SK-N-SH (cell line): ENCODE results near the gene SKA1. TPM values are rescaled to one million over a fixed set of nuclear protein-coding genes. Genes with fewer than 3 reads are reported as not detected.
A peak's percentile ranks its signal among the peaks of the same experiment; 100 is the strongest.

Experiments used
- CTCF ChIA-PET: fragments of 300-600, 350-600 bp; formaldehyde crosslinking; extraction: SDS; loops from one replicate; lab custom pipeline; 2021; lab: Yijun Ruan, JAX
- POLR2A ChIA-PET: fragments of 350-600 bp; sonication (Branson Sonifier 250); formaldehyde crosslinking; extraction: SDS; loops from one replicate; lab custom pipeline; 2020; ENCODE audit warnings: antibody characterized with exemption, inconsistent platforms; lab: Yijun Ruan, JAX
- DNase-seq: peaks from one replicate; pipeline ENCODE4 v3.0.0; 2012
- H2AFZ ChIP-seq: fragments of 200-600 bp; sonication (generic); 2 replicates; pipeline ENCODE4 v1.8.1; 2016; ENCODE audit warnings: antibody characterized with exemption, mild to moderate bottlenecking, low read depth
- H3F3A ChIP-seq: fragments of 200-600 bp; sonication (generic); replicated peaks from 2 replicates; pipeline ENCODE3; 2016; ENCODE audit warnings: antibody characterized with exemption, mild to moderate bottlenecking; ENCODE audit not compliant: insufficient read depth
- H3K27ac ChIP-seq, 2 experiments: fragments of 200-500 bp in 1 of 2; fragments of 200-600 bp in 1 of 2; sonication (Bioruptor generic) in 1 of 2; sonication (generic), shearing (Covaris generic) in 1 of 2; 2 replicates each; pipeline versions ENCODE4 v1.5.1 to v1.6.1; 2014 to 2016; ENCODE audit warnings: low read depth in 2 of 2, inconsistent platforms in 1 of 2, low read length in 1 of 2, mild to moderate bottlenecking in 1 of 2, mixed read lengths in 1 of 2
- H3K27me3 ChIP-seq: fragments of 200-600 bp; sonication (generic), shearing (Covaris generic); 2 replicates; pipeline ENCODE4 v1.6.1; 2016; ENCODE audit warnings: mixed run types; ENCODE audit not compliant: insufficient read depth
- H3K36me3 ChIP-seq, 2 experiments: fragments of 200-500 bp in 1 of 2; fragments of 200-600 bp in 1 of 2; sonication (Bioruptor generic) in 1 of 2; sonication (generic) in 1 of 2; replicated peaks in 1 of 2; 2 replicates each; pipeline versions ENCODE3 to v1.5.1; 2014 to 2016; ENCODE audit warnings: low read length in 1 of 2, mild to moderate bottlenecking in 1 of 2; ENCODE audit not compliant: insufficient read depth in 2 of 2, control insufficient read depth in 1 of 2
- H3K4me1 ChIP-seq, 2 experiments: fragments of 200-500 bp in 1 of 2; fragments of 200-600 bp in 1 of 2; sonication (Bioruptor generic) in 1 of 2; sonication (generic), shearing (Covaris generic) in 1 of 2; 2 replicates each; pipeline versions ENCODE4 v1.5.1 to v1.6.1; 2014 to 2016; ENCODE audit warnings: low read depth in 1 of 2, low read length in 1 of 2, mixed run types in 1 of 2; ENCODE audit not compliant: insufficient read depth in 2 of 2, control insufficient read depth in 1 of 2
- H3K4me2 ChIP-seq: fragments of 200-600 bp; sonication (generic), shearing (Covaris generic); 2 replicates; pipeline ENCODE4 v1.6.1; 2017; ENCODE audit warnings: mixed run types
- H3K4me3 ChIP-seq, 2 experiments: fragments of 200-500 bp in 1 of 2; fragments of 200-600 bp in 1 of 2; sonication (Bioruptor generic) in 1 of 2; sonication (generic), shearing (Covaris generic) in 1 of 2; 2 replicates each; pipeline versions ENCODE4 v1.5.1 to v1.8.1; 2014 to 2016; ENCODE audit warnings: low read depth in 2 of 2, inconsistent platforms in 1 of 2, low read length in 1 of 2, mild to moderate bottlenecking in 1 of 2, mixed read lengths in 1 of 2, moderate library complexity in 1 of 2
- H3K79me2 ChIP-seq: fragments of 200-600 bp; sonication (generic); 2 replicates; pipeline ENCODE4 v1.8.1; 2017; ENCODE audit warnings: mild to moderate bottlenecking; ENCODE audit not compliant: insufficient read depth
- H3K9ac ChIP-seq: fragments of 200-600 bp; sonication (generic); 2 replicates; pipeline ENCODE4 v1.6.1; 2017; ENCODE audit warnings: mixed run types
- H3K9me2 ChIP-seq: fragments of 200-600 bp; sonication (generic); 2 replicates; pipeline ENCODE4 v1.6.1; 2017; ENCODE audit warnings: mixed run types
- H3K9me3 ChIP-seq: fragments of 200-600 bp; sonication (generic); 2 replicates; pipeline ENCODE4 v1.6.1; 2017; ENCODE audit warnings: mixed run types, mild to moderate bottlenecking, moderate library complexity
- H4K20me1 ChIP-seq: fragments of 200-600 bp; sonication (generic); 2 replicates; pipeline ENCODE4 v1.6.1; 2017; ENCODE audit warnings: mild to moderate bottlenecking, mixed run types; ENCODE audit not compliant: insufficient read depth
- CHD2 ChIP-seq: fragments of 150-350 bp; IDR thresholded peaks from 2 replicates; pipeline ENCODE4 v1.6.1; 2018; ENCODE audit warnings: low read length; ENCODE audit not compliant: partially characterized antibody
- ELF1 ChIP-seq: IDR thresholded peaks from 2 replicates; pipeline ENCODE4 v1.4.0; 2012
- FOSL2 ChIP-seq: IDR thresholded peaks from 2 replicates; pipeline ENCODE4 v1.4.0; 2012; ENCODE audit warnings: low read depth, mild to moderate bottlenecking, moderate library complexity, borderline replicate concordance
- FOXJ3 ChIP-seq: sonication (generic); formaldehyde crosslinking; IDR thresholded peaks from 2 replicates; pipeline ENCODE4 v1.5.1; 2020; ENCODE audit warnings: mild to moderate bottlenecking, missing genetic modification reagents
- GABPA ChIP-seq: IDR thresholded peaks from 2 replicates; pipeline ENCODE4 v1.4.0; 2012; ENCODE audit warnings: low read depth, mild to moderate bottlenecking
- IRF3 ChIP-seq: fragments of 150-350 bp; IDR thresholded peaks from 2 replicates; pipeline ENCODE4 v1.6.1; 2016; ENCODE audit warnings: mild to moderate bottlenecking, low read depth, low read length
- MEF2A ChIP-seq: IDR thresholded peaks from 2 replicates; pipeline ENCODE4 v1.4.0; 2012; ENCODE audit warnings: low read depth, borderline replicate concordance
- MXI1 ChIP-seq: IDR thresholded peaks from 2 replicates; pipeline ENCODE4 v1.6.1; 2012; ENCODE audit warnings: mild to moderate bottlenecking, low read depth, low read length, improper control_type of control experiment
- NFIC ChIP-seq: IDR thresholded peaks from 2 replicates; pipeline ENCODE4 v1.4.0; 2012; ENCODE audit warnings: borderline replicate concordance
- PBX3 ChIP-seq: IDR thresholded peaks from 2 replicates; pipeline ENCODE4; 2012
- RFX5 ChIP-seq: IDR thresholded peaks from 2 replicates; pipeline ENCODE4 v1.6.1; 2012; ENCODE audit warnings: mild to moderate bottlenecking, improper control_type of control experiment, low read length
- RXRA ChIP-seq: IDR thresholded peaks from 2 replicates; pipeline ENCODE4 v1.4.0; 2012; ENCODE audit warnings: low read depth, mild to moderate bottlenecking, borderline replicate concordance
- TEAD4 ChIP-seq: IDR thresholded peaks from 2 replicates; pipeline ENCODE4 v1.4.0; 2012; ENCODE audit warnings: mild to moderate bottlenecking, borderline replicate concordance; ENCODE audit not compliant: insufficient read depth
- USF1 ChIP-seq: IDR thresholded peaks from 2 replicates; pipeline ENCODE4 v1.4.0; 2012; ENCODE audit warnings: low read depth, borderline replicate concordance
- YY1 ChIP-seq: IDR thresholded peaks from 2 replicates; pipeline ENCODE4 v1.4.0; 2012; ENCODE audit warnings: low read depth, mild to moderate bottlenecking
- WGBS: methylation state at CpG from one replicate; pipeline ENCODE4 v1.1.6; 2017; ENCODE audit warnings: low lambda C conversion rate; 5-methylcytosine and 5-hydroxymethylcytosine counted together
- polyA plus RNA-seq, 3 experiments: library from polyadenylated mRNA; depleted of rRNA; stranded (reverse); fragments of >200 nt; gene quantifications; 2 replicates each; pipeline ENCODE4 v1.2.3, GENCODE V29; 2012

SKA1 gene
- polyA plus RNA-seq, 1 of the 3 experiments (the other 2 are of a cell fraction), result 4.5 TPM

GRCh38 chr18:50373561-50374219 is 1.2 kb upstream of the SKA1 start (continued):
- TF ChIP-seq PBX3, result no peak
- TF ChIP-seq MEF2A, result no peak

- peak overlapping the region; percentile 99 for H2AFZ ChIP-seq
- DNase-seq, result no peak
- H3K9ac ChIP-seq, result peak overlapping the region; percentile 33; the same call in 1 of the 2 replicates
- peaks cover 3 to 6% of the 10 kb centered on the region in 2 experiments; a peak in 2 of 4 replicates for H3K4me1 ChIP-seq
- no peaks in the 10 kb centered on the region for H3F3A ChIP-seq
- H3K27me3 ChIP-seq, result no peaks in the 10 kb centered on the region
- H3K9me2 ChIP-seq, result no peaks in the 10 kb centered on the region
- peaks cover 11% of the 10 kb centered on the region for H3K9me3 ChIP-seq
- H3K4me3 ChIP-seq, result peak overlapping the region; percentile 89 to 99
- peak overlapping the region; percentile 93 for H3K4me2 ChIP-seq
- POLR2A ChIA-PET, result interaction anchor here (0.6 to 1.3 kb wide), 2 partner anchors 185 to 210 kb away, joined by 3 read pairs; partner anchors contain the start of gene MAPK4
- CTCF ChIA-PET, result interaction anchor here (0.7 to 1.4 kb wide), 3 partner anchors 11 to 17 kb away, joined by 3 to 4 read pairs (median 3); no protein-coding TSS in a partner anchor
- 68% methylated on average over 7 of the region's 8 CpGs for WGBS
- peaks cover 0 to 4% of the 10 kb centered on the region in 2 experiments for H3K36me3 ChIP-seq
- no peaks in the 10 kb centered on the region for H4K20me1 ChIP-seq
- TF ChIP-seq RXRA, result no peak
- H3K79me2 ChIP-seq, result peaks cover 30% of the 10 kb centered on the region
- peak overlapping the region in 1 of 2 experiments; percentile 78; a peak in 1 of 4 replicates for H3K27ac ChIP-seq
These were observed 560 bp upstream of the SKA1 start for GRCh38 chr18:50374220-50374752.

- no peaks in the 10 kb centered on the region for H3K9me3 ChIP-seq
- peaks cover 3 to 6% of the 10 kb centered on the region in 2 experiments; a peak in 2 of 4 replicates for H3K4me1 ChIP-seq
- CTCF ChIA-PET, result interaction anchor here (0.6 to 1.1 kb wide), 2 partner anchors 20 to 173 kb away, joined by 3 to 5 read pairs; no protein-coding TSS in a partner anchor
- 71% methylated on average over 5 of the region's 5 CpGs for WGBS
- no peaks in the 10 kb centered on the region for H3K27me3 ChIP-seq
- TF ChIP-seq FOSL2, result no peak
- TF ChIP-seq GABPA, result no peak
- TF ChIP-seq YY1, result no peak
- no peak for TF ChIP-seq CHD2
- TF ChIP-seq MXI1, result no peak
- no peak for TF ChIP-seq RFX5
- TF ChIP-seq PBX3, result no peak
- TF ChIP-seq NFIC, result no peak
- TF ChIP-seq USF1, result no peak
- TF ChIP-seq IRF3, result no peak
- TF ChIP-seq TEAD4, result no peak
- TF ChIP-seq FOXJ3 (CRISPR knock-in tag), result no peak
- TF ChIP-seq ELF1, result no peak
- no peak for DNase-seq
- no peaks in the 10 kb centered on the region for H3K9me2 ChIP-seq
- H2AFZ ChIP-seq, result no peak overlapping the region
- POLR2A ChIA-PET, result no interaction called here
- peaks cover 30% of the 10 kb centered on the region for H3K79me2 ChIP-seq
- H3K36me3 ChIP-seq, result peaks cover 6 to 15% of the 10 kb centered on the region in 2 experiments
- H3K9ac ChIP-seq, result no peak overlapping the region
- H4K20me1 ChIP-seq, result no peaks in the 10 kb centered on the region
- no peaks in the 10 kb centered on the region for H3F3A ChIP-seq
- no peak overlapping the region for H3K27ac ChIP-seq
- H3K4me3 ChIP-seq, result no peak overlapping the region
- H3K4me2 ChIP-seq, result no peak overlapping the region
These were observed 2.4 kb downstream of the SKA1 start for GRCh38 chr18:50377061-50377798.
